GM11168 (cell line): ENCODE data around the gene TMTC2.
"Not testable (repeated sequence)": the region's sequence is repeated elsewhere in the genome, so short reads cannot be mapped to it uniquely, and the experiment has no call there.

ENCODE experiments used
- in situ Hi-C: fragments of 300-500 bp; cut with MboI; formaldehyde crosslinking; loops from one replicate; pipeline ENCODE4 v1.12.0; 2022; ENCODE audit warnings: low sequenced_read_pairs; ENCODE audit not compliant: unreplicated experiment

The TMTC2 gene

GRCh38 chr12:83093426-83093825 lies 406.7 kb downstream of the TMTC2 start:
- in situ Hi-C loops: no loop called here

- in situ Hi-C loops: no loop called here
These were observed 411.1 kb downstream of the TMTC2 start for GRCh38 chr12:83097643-83098342.

GRCh38 chr12:83099436-83099835 lies 412.7 kb downstream of the TMTC2 start:
- in situ Hi-C loops: no loop called here

GRCh38 chr12:83102499-83102898 lies 415.8 kb downstream of the TMTC2 start:
- in situ Hi-C loops: no loop called here

- in situ Hi-C loops: no loop called here
These were observed 420.2 kb downstream of the TMTC2 start for GRCh38 chr12:83106873-83107272.

GRCh38 chr12:83110424-83110823 lies 423.7 kb downstream of the TMTC2 start:
- in situ Hi-C loops: no loop called here

- in situ Hi-C loops: no loop called here
These were observed 427.2 kb downstream of the TMTC2 start for GRCh38 chr12:83113945-83114344.

- in situ Hi-C loops: no loop called here
These were observed 428.3 kb downstream of the TMTC2 start for GRCh38 chr12:83114966-83115365.

GRCh38 chr12:83117926-83118325 lies 431.2 kb downstream of the TMTC2 start:
- in situ Hi-C loops: not testable (repeated sequence)

GRCh38 chr12:83121897-83122622 lies 435.4 kb downstream of the TMTC2 start:
- in situ Hi-C loops: no loop called here

- in situ Hi-C loops: no loop called here
These were observed 435.9 kb downstream of the TMTC2 start for GRCh38 chr12:83122623-83122934.

- in situ Hi-C loops: no loop called here
These were observed 436.3 kb downstream of the TMTC2 start for GRCh38 chr12:83123039-83123438.

GRCh38 chr12:83128540-83128939 lies 441.8 kb downstream of the TMTC2 start:
- in situ Hi-C loops: no loop called here

GRCh38 chr12:83130178-83130577 lies 443.5 kb downstream of the TMTC2 start:
- in situ Hi-C loops: no loop called here

GRCh38 chr12:83132360-83132759 lies 445.7 kb downstream of the TMTC2 start:
- in situ Hi-C loops: no loop called here

GRCh38 chr12:83136411-83136810 lies 449.7 kb downstream of the TMTC2 start:
- in situ Hi-C loops: no loop called here

- in situ Hi-C loops: no loop called here
These were observed 453.4 kb downstream of the TMTC2 start for GRCh38 chr12:83140135-83140534.

- in situ Hi-C loops: no loop called here
These were observed 454.8 kb downstream of the TMTC2 start for GRCh38 chr12:83141460-83141994.

GRCh38 chr12:83142914-83143313 lies 456.2 kb downstream of the TMTC2 start:
- in situ Hi-C loops: no loop called here

GRCh38 chr12:83143950-83144349 lies 457.2 kb downstream of the TMTC2 start:
- in situ Hi-C loops: no loop called here

GRCh38 chr12:83145325-83145840 lies 458.7 kb downstream of the TMTC2 start:
- in situ Hi-C loops: no loop called here
